ENCODE results near the gene ALAS2. TPM values are rescaled to one million over a fixed set of nuclear protein-coding genes. Genes with fewer than 3 reads are reported as not detected.

Gene ALAS2
- total and polyA plus RNA-seq, 2 donors from 2014 or later = 0.79 TPM; not detected in 1

Other genes with a start within 250 kb of the ALAS2 start
- not detected for gene ITIH6, start 232.7 kb downstream of the ALAS2 start, total RNA-seq
- gene ITIH6, start 232.7 kb downstream of the ALAS2 start, polyA plus RNA-seq (ENCODE audit: insufficient read depth, low read depth, low replicate concordance) = not detected
- 185 TPM for gene MAGED2, start 223.2 kb downstream of the ALAS2 start, total RNA-seq
- 285 TPM for gene MAGED2, start 223.2 kb downstream of the ALAS2 start, polyA plus RNA-seq (ENCODE audit: insufficient read depth, low read depth, low replicate concordance)
- gene TRO, start 110.2 kb downstream of the ALAS2 start, total RNA-seq = 11.6 TPM
- gene TRO, start 110.2 kb downstream of the ALAS2 start, polyA plus RNA-seq (ENCODE audit: insufficient read depth, low read depth, low replicate concordance) = 17.0 TPM
- 0.31 TPM for gene PFKFB1, start 36.8 kb downstream of the ALAS2 start, total RNA-seq
- gene PFKFB1, start 36.8 kb downstream of the ALAS2 start, polyA plus RNA-seq (ENCODE audit: insufficient read depth, low read depth, low replicate concordance) = 1.1 TPM
- gene APEX2, start 30.6 kb downstream of the ALAS2 start, total RNA-seq = 15.9 TPM
- 16.9 TPM for gene APEX2, start 30.6 kb downstream of the ALAS2 start, polyA plus RNA-seq (ENCODE audit: insufficient read depth, low read depth, low replicate concordance)
- not detected for gene PAGE2B, start 44.1 kb upstream of the ALAS2 start, total RNA-seq
- not detected for gene PAGE2B, start 44.1 kb upstream of the ALAS2 start, polyA plus RNA-seq (ENCODE audit: insufficient read depth, low read depth, low replicate concordance)
- not detected for gene PAGE2, start 58.0 kb upstream of the ALAS2 start, total RNA-seq
- gene PAGE2, start 58.0 kb upstream of the ALAS2 start, polyA plus RNA-seq (ENCODE audit: insufficient read depth, low read depth, low replicate concordance) = not detected
- gene PAGE5, start 189.4 kb upstream of the ALAS2 start, total RNA-seq = not detected
- not detected for gene PAGE5, start 189.4 kb upstream of the ALAS2 start, polyA plus RNA-seq (ENCODE audit: insufficient read depth, low read depth, low replicate concordance)
- not detected for gene PAGE3, start 233.9 kb upstream of the ALAS2 start, total RNA-seq
- gene PAGE3, start 233.9 kb upstream of the ALAS2 start, polyA plus RNA-seq (ENCODE audit: insufficient read depth, low read depth, low replicate concordance) = not detected